NCI-H1930 (cell line): ENCODE results near the gene C14orf119.

Source experiments
- DNase-seq, 2 experiments: peaks; one replicate each; lab custom pipeline; 2025; lab: John Stamatoyannopoulos, UW

The C14orf119 gene

GRCh38 chr14:23060536-23061260 lies 34.6 kb upstream of the C14orf119 start:
- no peak for DNase-seq

DNA sequence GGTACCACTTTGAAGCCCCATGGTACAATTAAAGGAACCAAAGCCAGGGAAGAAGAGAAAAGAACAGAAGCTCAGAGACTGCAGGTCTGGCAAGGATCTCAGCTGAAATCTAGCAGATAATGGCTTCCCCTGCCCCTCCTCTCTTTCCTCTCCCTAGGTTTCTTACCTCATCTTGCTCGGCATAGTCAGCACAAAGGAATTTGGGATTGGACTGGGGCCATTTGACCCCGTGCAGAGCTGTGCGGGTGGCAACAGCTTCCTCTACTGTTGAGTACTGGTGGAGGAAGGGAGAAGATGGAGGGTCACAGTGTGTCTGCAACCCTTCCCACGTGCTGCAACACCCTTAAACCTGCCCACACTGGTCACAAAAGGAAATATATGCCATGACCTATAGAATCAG lies 33.3 kb upstream of the C14orf119 start:
- no peak for DNase-seq

- DNase-seq: no peak
Observed at GRCh38 chr14:23063601-23064000, 31.7 kb upstream of the C14orf119 start.

- no peak for DNase-seq
Observed at GRCh38 chr14:23066368-23066767, 28.9 kb upstream of the C14orf119 start.

DNA sequence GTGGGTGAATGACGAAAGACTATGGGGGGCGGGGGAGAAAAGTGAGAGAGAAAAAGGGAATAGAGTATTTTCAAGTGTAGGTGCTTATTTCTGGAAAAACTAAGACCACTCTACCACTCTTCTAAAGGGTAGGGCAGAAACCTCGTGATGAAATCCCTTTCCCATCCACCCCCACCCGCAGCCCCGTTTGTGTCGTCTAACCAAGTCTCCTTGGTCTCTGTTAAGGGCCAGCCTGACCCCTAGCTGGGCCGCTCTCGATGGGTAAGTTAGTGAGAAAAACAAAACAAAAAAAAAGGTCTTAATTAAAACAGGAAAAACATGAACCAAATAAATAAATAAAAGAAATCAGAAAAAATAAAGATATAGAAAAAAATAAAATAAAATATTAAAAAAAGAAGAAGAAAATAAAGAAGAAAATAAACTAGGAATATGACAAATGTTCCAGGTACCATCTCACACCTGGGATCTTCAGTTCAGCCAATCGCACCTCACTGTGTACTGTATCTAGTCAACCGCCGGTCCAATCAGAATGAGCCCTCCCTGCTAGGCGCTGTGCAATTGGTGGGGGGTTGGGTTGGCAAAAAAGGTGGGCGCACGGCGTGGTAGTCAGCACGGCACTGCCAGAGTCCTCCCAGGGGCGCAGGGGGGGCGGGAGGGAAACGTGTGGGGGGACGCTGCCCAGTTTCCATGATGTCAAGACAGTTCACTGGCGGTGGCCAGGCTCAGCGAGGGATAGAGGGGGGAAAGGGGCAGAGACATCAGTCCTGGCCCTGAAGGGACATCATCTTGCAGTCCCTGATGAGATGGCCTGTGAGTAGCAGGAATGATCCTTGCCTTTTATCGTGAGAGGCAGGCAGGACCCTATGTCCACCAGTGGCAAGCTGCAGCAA lies 28.2 kb upstream of the C14orf119 start:
- no peak for DNase-seq

DNA sequence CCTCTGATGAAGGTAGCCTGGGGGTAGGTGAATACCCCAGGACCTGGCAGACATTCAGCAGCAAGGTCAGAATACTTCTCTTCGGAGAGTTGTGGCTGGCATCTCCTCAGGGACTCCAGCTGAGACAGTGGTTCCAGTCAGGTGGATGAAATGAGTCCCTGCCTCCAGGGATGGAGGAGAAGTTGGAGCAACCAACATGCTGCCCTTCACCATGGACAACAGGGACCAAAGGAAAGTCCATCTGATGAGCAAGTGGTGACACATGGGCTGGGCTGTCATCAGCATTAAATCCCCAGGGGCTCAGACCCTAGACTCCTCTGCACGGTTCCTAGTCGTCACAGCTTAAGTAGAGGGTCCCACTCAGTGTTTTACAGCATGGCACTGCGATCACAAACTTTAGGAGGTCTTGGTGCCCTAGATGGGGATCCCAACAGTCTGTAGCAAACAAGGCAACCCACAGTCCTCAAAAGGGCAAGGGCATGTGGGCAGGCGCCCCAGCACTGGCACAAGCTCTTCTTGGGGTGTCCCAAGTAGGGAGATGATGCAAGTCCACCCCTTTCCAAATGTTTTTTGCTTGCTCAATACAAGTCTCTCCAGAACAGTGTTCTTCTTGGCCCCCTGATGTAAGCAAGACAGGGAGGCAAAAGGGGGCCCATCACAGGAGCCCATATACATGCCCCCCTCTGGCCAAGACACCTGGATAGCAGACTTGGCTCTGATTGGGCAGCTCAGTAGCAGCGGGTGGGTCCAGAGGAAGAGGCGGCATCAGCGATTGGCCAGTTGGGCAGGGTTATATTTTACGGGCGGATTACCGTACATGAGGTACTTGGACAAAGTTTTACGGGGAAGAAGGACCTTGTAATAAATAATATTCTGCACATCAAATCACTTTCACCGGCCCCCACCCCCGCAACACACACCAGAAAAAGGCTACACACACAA lies 27.2 kb upstream of the C14orf119 start:
- no peak for DNase-seq

- no peak for DNase-seq
Observed at GRCh38 chr14:23068789-23069412, 26.4 kb upstream of the C14orf119 start.

DNA sequence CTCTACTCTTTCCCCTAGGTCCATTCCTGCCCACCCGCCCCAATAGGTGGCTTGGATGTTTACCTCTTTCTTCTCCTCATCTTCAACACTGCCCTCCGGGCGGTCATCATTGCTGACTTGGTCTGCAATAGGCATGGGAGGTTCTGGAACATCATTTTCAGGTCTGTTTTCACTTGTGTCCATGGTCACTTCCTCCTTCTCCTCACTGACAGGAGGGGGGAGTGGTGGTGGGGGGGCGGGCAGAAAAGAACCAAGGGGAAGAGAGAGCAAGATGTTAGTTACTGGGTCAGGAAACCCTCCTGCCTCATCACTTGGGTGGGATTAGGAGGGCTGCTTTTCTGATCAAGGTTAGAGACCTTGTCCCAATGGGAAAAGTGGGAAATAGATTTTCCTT lies 25.9 kb upstream of the C14orf119 start:
- no peak for DNase-seq

DNA sequence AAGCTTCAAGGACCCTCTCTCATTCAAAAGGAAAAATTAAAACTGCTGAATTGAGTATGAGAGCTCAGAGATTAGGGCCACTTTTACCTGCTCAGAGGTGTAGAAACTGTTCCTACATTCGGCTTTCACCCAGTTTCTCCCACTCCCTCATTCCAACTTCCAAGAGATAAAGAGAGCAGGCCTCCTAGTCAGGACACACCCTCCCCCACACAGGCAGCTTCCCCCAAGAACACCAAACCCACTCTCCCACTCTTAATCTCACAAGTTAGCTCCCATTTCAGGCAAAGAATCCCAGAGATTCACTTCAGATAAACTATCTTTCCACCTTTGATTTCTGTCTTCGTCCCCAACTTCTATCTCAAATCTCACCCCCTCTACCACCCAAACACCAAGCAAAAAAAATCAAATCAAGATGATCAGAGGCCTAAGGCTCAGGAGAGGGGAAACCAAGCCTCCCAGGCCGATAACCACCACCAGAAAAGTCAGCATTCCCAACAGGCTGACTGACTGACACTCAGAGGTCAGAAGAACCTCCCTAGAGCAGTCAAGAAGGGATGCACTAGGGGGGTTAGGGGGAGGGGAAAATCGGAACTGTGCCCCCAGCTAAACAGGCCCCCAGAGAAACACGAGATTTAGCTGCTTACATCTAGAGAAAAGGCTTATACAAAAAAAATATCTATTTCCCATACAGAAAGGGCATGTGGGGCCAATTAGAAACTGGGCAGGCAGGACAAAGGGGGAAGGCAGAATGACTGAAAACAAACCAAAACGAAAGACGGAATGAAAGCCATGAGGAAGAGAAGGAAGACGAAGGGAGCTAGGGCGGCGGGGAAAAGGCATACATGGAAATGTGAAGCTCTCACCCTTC lies 24.8 kb upstream of the C14orf119 start:
- no peak for DNase-seq

GRCh38 chr14:23071244-23071920 lies 23.9 kb upstream of the C14orf119 start:
- no peak for DNase-seq

DNA sequence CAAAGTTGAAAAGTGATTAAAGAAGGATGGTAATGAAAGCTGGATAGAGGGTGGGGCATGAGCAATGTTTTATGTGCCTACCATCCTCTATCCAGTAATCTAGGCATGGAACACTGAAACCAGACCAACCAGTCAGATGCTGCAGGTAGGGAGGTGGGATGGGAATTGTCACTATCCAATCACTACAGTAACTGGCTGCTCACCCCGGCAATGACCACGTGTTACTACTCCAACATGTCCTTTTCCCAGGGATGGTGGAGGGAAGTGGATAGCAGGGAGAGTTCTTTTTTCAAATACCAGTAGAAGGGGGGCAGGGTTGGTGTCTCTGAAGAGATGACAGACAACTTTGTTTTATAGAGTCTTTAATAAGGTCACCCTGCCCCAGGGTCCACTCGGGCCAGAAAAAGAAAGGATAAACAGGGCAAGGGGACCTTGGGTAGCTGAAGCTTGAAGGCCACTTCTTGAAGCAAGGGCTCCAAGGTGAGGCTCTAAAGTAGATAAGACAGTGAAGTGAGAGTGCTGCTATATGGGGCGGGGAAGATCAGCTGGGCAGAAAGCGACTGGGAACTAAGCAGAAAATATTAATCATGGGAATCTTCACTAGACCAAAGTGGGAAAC lies 23.3 kb upstream of the C14orf119 start:
- DNase-seq: no peak

DNA sequence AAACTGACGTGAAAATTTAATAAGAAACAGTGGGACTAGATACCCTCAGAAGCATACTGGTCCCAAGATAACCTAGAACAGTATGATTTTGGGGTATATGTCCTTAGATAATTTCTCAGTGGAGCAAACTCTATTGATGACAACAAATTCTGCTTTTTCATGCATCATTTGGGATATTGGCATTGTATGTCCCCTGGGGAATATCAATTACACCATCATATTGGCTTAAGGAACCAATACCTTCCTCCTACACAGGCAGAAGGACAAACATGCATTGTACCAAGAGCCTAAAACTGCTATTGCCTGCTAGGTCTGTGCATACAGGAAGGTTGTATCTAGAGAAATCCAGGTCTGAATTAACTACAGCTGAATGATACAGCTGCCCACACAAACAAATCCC lies 20.4 kb upstream of the C14orf119 start:
- no peak for DNase-seq

DNA sequence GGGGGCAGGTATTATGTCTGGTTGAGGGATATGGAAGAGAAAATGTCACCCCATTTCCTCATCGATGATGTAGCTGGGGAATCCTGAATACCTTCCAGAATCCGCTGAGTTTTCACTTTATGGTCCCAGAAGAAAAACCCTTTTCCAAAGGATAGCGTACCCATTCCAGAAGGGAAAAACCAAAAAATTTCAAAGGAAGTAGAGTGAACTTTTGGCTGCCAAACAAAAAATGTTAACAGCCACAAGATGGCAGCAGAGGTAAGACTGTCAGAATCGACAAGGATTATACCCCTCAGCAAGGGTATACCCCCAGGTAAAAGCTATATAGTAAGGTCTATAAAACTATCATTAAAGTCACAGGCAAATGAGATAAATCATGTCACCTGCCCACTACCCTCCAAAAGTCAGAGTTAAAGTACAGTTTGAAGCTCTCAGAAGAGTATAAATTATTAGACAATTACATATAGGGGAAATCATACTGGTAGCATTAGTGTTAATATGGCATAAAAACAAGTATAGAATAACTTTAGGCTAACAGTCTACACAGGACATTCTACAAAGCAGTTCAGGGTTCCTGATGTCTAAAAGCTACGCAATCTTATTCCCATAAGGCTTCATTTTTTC lies 18.4 kb upstream of the C14orf119 start:
- no peak for DNase-seq

DNA sequence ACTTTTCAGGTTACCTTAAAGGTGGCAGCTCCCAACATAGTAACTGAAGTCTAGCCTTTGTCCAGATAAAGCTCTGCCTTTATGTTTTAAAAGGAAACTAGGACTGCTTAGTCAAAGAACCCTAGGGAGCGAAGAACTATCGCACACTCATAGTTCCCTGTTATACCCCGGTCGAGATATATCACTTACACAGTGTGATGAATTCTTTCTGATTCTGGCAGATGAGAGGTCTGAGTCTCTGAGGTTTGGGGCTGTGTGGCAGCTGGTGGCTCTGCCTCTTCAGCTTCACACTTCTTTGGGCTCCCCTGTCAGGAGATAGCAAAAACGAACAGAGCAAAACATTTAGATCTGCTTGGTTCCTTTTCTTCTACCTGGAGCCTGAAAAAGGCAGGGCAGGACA lies 17.3 kb upstream of the C14orf119 start:
- DNase-seq: no peak

- no peak for DNase-seq
Observed at GRCh38 chr14:23078692-23079116, 16.6 kb upstream of the C14orf119 start.

DNA sequence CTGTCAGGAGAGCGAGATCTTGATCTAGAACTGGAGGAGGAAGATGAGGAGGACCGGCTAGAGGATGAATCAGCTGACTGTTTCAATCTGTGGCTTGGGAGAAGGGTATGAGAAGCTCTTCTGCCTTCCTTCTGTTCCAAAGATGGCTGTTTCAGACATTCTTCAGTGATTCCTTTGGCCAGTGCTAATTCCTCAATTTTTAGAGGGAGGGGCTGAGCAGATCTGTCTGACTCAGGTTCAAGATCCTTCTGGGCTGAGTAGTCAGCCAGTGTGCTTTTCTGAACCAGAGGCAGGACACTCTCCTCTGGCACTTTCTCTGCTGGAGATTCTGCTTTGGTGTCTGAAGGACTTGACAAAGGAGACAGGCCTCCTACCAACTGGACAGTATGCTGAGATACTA lies 15.6 kb upstream of the C14orf119 start:
- DNase-seq: no peak

DNA sequence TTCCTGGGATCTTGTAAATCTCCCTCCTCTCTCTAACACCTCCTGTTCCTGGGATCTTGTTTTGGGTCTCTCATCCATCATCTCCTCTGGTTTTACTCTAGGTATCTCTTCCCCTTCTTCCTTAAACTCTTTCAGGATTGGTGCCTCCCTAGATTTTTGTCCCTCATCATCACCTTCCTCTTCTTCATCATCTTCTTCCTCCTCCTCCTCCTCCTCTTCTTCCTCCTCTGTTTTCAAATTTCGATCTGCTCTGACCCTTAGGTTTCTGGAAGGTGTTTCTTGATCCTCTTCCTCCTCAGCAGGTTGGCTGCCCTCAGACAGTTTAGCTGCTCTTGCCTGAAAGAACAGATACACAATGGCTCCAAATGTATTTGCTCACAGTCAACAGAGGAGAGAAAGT lies 14.8 kb upstream of the C14orf119 start:
- DNase-seq: no peak

DNA sequence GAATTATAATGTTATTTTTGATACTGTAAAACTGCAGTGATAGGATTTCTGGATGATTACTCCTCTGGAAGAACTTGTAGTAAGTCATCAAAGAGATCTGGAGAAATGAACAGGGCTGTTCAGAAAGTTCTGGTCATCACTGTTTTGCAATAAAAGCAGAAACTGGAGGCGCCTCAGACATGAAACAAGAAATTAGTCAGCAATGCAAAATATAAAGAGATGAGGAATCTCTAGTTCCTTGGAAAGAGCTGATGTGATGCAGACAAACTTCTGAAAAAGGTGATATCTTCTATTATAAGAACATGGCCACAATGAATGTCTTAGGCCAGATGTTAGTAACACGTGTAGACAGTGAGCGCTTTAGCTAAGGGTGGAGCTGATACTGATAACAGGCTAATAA lies 9.8 kb upstream of the C14orf119 start:
- DNase-seq: no peak

GRCh38 chr14:23086565-23086964 lies 8.7 kb upstream of the C14orf119 start:
- DNase-seq: no peak
